ENCODE measurements around the gene CCDC9. TPM values are rescaled to one million over a fixed set of nuclear protein-coding genes. Genes with fewer than 3 reads are reported as not detected.

CCDC9 gene
- total and polyA plus RNA-seq, 2 of the 13 experiments (the other 11 are each of a cell fraction or from before 2014, with no cell fraction given), result 2.9 to 6.3 TPM

DNA sequence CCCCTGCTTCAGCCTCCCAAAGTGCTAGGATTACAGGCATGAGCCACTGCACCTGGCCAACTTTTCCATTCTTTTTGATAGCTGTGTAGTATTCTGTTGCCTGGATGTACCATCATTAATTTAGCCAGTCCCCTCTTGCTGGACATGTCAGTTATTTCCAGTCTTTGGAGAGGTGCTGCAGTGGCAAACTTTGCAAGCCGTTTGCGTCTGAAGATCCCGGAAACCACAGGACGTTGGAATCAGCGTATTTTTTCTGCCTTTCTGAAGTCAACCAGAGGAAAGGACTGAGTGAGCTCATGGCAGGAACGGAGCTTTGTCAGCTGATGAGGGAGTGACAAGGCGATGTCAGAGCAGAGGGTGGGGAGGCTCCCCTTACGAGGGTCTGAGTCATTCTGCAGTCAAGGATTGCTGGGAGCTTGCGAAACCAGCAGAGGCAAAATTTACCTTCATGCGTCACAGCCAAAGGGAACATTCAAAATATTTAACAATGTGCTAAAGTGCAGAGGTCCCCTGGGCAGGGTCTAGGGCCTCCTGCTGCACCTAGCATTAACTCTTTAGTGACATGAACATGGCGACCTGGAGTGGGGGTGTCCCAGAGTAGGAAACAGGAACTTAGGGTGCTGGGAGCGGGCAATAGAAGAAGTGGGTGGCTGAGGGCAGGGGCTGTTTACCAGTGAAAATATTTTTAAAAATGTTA is 58.9 kb downstream of the CCDC9 start (continued):
- no peak for TF ChIP-seq SOX13 (IDR thresholded peaks at IDR 0.05)
- peak in 1 of 2 experiments; percentile 84; a peak in 2 of 4 replicates for TF ChIP-seq SOX13 (CRISPR knock-in tag; conservative IDR thresholded peaks at IDR 0.05 in 1 of 2, IDR thresholded peaks at IDR 0.05 in 1 of 2)
- TF ChIP-seq REXO4 (CRISPR knock-in tag; IDR thresholded peaks at IDR 0.05; ENCODE audit: borderline replicate concordance), result no peak
- peak; percentile 96 for TF ChIP-seq TEAD3 (CRISPR knock-in tag; optimal IDR thresholded peaks at IDR 0.05; ENCODE audit: borderline replicate concordance)
- TF ChIP-seq ZNF616 (CRISPR knock-in tag; IDR thresholded peaks at IDR 0.05; ENCODE audit: low read depth), result 0 out of 2 replicates have a peak, but pooled peaks have one; percentile 56
- no peak for TF ChIP-seq ZNF296 (CRISPR knock-in tag; conservative IDR thresholded peaks at IDR 0.05)
- TF ChIP-seq ZNF230 (CRISPR knock-in tag; IDR thresholded peaks at IDR 0.05), result no peak
- no peak for TF ChIP-seq HMGXB3 (CRISPR knock-in tag; IDR thresholded peaks at IDR 0.05; ENCODE audit: borderline replicate concordance)
- no peak for TF ChIP-seq ZKSCAN5 (CRISPR knock-in tag; IDR thresholded peaks at IDR 0.05)
- TF ChIP-seq PAF1 (CRISPR knock-in tag; IDR thresholded peaks at IDR 0.05), result no peak
- TF ChIP-seq NR3C1 (CRISPR knock-in tag; IDR thresholded peaks at IDR 0.05), result no peak
- TF ChIP-seq EZH2 (conservative IDR thresholded peaks at IDR 0.05; ENCODE audit: low read depth, low read length), result no peak
- TF ChIP-seq LBX2 (CRISPR knock-in tag; IDR thresholded peaks at IDR 0.05; ENCODE audit: borderline replicate concordance), result no peak
- TF ChIP-seq ZNF383 (CRISPR knock-in tag; IDR thresholded peaks at IDR 0.05; ENCODE audit: borderline replicate concordance), result no peak
- no peak for TF ChIP-seq ZNF562 (CRISPR knock-in tag; IDR thresholded peaks at IDR 0.05; ENCODE audit: borderline replicate concordance)
- no peak for TF ChIP-seq MAFG (CRISPR knock-in tag; IDR thresholded peaks at IDR 0.05)
- TF ChIP-seq, protein P1, sequence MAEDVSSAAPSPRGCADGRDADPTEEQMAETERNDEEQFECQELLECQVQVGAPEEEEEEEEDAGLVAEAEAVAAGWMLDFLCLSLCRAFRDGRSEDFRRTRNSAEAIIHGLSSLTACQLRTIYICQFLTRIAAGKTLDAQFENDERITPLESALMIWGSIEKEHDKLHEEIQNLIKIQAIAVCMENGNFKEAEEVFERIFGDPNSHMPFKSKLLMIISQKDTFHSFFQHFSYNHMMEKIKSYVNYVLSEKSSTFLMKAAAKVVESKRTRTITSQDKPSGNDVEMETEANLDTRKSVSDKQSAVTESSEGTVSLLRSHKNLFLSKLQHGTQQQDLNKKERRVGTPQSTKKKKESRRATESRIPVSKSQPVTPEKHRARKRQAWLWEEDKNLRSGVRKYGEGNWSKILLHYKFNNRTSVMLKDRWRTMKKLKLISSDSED (CRISPR knock-in tag; IDR thresholded peaks at IDR 0.05), result no peak
- peak; percentile 60 for TF ChIP-seq MYC (CRISPR knock-in tag; IDR thresholded peaks at IDR 0.05; ENCODE audit: borderline replicate concordance)
- peak; percentile 69; the same call in 1 of the 2 replicates for TF ChIP-seq TBX3 (IDR thresholded peaks at IDR 0.05; ENCODE audit: borderline replicate concordance)
- no peak for TF ChIP-seq ISX (CRISPR knock-in tag; conservative IDR thresholded peaks at IDR 0.05)
- TF ChIP-seq CERS6 (CRISPR knock-in tag; IDR thresholded peaks at IDR 0.05), result no peak
